ENCODE data around the gene PITRM1.
A peak's percentile ranks its signal among the peaks of the same experiment; 100 is the strongest.

The PITRM1 gene

DNA sequence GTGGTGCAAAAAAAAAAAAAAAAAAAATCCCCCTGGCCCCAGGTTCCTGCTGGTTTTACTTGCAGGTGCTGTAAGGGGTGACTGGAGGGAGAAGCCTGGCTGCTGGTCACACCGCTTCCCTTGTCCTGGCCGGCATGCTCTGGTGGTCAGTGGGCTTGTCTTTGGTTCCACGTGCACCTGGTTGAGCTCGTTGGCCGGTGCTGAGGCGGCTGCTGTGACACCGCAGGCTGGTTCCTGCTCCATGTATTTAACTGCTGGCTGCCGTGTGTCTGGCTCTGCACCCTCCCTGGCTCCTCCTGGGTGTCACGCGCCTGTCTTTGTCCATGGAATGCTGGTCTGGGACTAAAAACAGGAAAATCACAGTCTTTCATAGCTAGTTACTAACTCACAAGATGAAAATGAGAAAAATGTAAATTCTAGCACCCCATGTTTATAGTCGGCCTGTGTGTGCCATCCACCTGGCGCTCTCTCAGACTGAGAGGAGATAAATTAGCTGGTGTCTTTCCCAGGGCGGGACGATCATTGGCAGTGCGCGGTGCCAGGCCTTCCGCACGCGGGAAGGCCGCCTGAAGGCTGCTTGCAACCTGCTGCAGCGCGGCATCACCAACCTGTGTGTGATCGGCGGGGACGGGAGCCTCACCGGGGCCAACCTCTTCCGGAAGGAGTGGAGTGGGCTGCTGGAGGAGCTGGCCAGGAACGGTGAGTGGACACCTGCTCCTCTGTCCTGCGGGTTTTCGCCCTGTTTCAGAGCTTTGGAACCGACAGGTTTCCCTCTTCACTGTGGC, 71.5 kb downstream of the PITRM1 start:
- DNase-seq (ENCODE audit: low read depth) = no peak

- no peak for DNase-seq (ENCODE audit: low read depth)
Measured at GRCh38 chr10:3100093-3100792, 72.3 kb downstream of the PITRM1 start.

DNA sequence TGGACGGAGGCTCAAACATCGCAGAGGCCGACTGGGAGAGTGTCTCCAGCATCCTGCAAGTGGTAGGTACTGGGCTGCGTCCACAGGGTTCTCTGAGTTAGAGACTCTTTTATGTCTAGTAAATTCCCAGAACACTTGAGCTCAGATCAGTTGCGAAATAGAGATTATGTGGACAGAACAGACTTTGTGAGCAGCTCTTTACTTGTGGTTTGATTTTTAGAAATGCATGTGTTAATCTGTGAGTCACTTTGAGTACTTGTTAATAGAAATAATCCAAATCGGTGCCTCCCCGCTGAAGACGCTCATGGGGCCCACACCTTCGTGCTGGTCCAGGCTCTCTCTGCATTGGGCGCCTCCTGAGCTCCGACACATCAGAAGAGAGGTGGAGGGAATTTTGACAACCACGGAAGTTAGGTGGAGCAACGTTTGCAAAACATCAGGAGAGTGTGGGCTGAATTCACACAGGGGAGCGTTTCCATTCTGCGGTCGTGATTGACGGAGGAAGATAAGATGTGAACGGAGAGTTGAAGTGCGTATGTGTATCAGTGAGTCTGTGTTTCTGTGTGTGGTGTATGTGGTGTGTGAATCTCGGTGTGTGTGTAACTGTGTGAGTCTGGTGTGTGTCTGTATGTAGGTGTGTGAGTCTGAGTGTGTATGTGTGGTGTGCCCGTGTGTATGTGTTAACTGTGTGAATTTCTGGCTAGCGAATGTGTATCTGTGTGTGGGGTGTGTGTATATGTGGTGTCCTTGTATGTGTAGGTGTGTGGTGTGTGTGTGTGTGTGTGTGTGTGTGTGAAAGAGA, 73.1 kb downstream of the PITRM1 start:
- no peak for DNase-seq (ENCODE audit: low read depth)

GRCh38 chr10:3098689-3099088, 73.9 kb downstream of the PITRM1 start:
- no peak for DNase-seq (ENCODE audit: low read depth)

DNA sequence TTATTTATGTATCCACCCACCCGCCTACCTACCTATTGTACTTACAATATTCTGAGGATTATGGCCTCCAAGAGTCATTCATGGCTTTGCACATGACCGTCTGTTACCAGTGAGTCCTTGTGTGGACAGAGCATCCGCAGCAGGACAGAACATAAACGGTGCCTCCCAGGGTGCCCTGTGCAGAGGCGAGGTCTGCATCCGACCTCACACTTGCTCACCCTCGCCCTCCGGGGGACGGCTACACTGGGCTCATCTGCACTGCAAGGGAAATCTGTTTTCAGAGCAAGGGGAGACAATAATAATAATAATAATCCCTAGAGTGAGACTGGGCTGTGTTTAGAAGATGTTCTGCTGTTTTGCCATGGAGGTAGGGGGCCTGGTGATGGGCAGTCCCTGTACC, 75.4 kb downstream of the PITRM1 start:
- no peak for DNase-seq (ENCODE audit: low read depth)

GRCh38 chr10:3096149-3096548, 76.4 kb downstream of the PITRM1 start:
- no peak for DNase-seq (ENCODE audit: low read depth)

DNA sequence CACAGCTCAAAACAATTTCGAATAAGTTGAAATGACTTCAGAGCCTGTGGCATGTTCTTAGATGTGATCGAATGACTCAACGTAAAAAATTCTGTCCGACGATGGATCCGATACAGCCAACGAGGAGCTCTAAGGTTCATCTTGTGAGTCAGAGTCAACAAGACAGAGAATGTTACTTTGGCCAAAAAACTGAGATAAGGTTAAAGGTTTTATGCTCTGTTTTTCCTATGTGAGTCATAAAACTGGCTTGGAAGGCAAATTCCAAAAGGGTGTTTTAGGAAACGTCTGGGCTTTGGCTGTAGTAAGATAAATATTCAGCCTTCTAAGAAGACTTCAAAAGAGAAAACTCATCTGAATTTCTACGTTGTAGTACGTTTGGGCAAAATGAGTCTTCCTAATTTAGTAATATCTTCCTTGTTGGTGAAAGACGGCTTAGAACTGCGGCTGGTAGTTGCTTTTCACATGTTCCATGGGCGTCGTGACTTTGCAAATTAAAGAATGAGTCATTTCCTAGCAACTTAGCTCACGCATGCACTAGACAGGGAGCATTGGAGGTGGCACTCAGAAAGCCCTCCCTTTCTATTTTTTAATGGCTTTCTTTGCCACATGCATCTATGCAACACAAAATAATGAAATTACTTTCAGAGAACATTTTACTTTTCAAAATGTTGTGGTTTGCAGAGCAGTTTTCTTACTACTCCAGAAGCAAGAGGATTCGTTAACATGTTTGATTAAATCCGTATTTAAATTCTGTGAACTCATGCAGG, 77.0 kb downstream of the PITRM1 start:
- peak; percentile 17 for DNase-seq (ENCODE audit: low read depth)

DNA sequence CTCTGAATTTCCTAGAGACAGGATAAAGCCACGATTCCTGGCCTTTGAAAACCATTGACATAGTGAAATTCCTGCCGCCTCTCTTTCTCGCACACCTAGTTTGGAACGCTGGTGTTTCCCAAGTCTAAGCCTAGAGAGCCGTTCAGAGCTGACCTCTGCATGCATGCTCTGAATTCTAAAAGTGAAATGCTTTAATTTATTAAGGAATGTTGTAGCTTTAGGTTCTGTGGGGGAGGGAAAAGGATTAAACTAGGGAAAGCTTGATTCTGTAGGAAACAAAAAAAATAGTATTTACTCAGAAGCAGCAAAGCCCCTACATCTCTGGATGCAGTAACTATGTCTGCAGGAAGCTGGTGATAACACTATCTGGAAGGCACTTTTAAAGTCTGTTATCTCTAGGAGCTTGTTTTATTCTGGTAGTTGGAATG, 78.0 kb downstream of the PITRM1 start:
- no peak for DNase-seq (ENCODE audit: low read depth)

DNA sequence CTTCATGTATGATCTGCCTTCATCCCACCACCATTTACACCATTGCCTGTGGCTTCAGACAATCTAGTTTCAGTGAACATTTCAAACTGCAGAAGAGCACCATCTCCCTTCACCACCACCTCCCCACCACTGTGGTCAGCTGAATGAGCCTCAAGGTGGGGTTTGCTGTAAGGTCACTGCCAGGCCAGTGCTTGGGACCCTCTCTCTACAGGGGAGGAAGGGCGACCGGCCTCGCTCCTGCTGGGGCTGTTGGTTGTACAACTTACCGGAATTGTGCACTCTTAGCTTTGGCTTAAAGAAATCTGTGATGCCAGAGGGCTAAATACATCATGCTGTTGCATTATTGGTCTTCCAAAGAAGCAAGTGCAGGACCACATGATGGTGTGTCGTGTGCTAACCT, 78.6 kb downstream of the PITRM1 start:
- no peak for DNase-seq (ENCODE audit: low read depth)

- DNase-seq (ENCODE audit: low read depth) = no peak
Measured at GRCh38 chr10:3091921-3092320, 80.7 kb downstream of the PITRM1 start.

DNA sequence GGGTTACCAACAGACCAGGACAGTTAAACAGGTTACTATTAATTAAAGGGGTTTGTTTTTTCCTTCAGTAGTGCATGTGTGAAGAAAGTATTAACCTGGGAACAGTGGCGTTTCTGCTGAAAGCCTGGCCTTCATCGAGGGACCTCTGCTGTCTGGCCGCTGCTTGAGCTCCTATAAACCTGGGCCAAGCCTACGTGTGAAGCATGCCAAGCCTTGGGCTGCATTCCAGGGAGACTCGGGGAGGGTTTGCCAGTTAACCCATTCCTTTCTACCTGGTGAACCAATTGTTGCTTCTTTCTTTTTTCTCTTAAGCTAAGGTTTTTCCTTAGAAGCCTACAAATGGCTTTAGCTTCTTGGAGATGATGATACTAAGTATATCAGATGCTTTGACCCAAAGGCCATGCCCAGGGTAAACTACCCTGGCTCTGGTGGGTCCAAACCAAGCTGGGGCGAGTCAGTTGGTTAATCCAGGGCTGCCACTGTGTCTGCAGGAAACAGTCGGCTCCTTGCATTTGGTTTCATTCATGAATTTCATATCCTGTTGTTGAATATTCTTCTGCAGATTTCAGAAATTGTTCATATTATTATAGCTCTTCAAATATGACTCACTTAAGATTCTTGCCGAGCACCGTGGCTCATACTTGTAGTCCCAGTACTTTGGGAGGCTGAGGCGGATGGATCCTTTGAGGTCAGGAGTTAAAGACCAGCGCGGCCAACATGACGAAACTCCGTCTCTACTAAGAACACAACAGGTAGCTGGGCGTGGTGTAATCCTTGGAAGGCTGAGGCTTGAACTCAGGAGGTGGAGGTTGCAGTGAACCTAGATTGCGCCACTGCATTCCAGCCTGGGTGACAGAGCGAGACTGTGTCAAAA, 81.4 kb downstream of the PITRM1 start:
- no peak for DNase-seq (ENCODE audit: low read depth)

GRCh38 chr10:3090388-3090787, 82.2 kb downstream of the PITRM1 start:
- no peak for DNase-seq (ENCODE audit: low read depth)

Measured in stimulated activated CD8-positive, alpha-beta memory T cell treated with anti-CD3 and anti-CD28 coated beads, Interleukin-12 subunit alpha, Interleukin-12 subunit beta, amount 100 ng/mL, for 1 hour (primary cell).